GM12891 (cell line): ENCODE measurements around the gene PHF13.

Experiments used
- DNase-seq: peaks from one replicate; pipeline ENCODE4 v3.0.0; 2011; ENCODE audit warnings: low spot score; ENCODE audit not compliant: insufficient read length
- FAIRE-seq: peaks from 2 replicates; lab custom pipeline; 2011; peaks lifted over from hg19 to GRCh38; lab: Jason Lieb, UNC
- PAX5 ChIP-seq: IDR thresholded peaks from 2 replicates; pipeline ENCODE4 v1.6.1; 2011; ENCODE audit warnings: low read length, moderate library complexity, mild to moderate bottlenecking; ENCODE audit not compliant: insufficient read depth, severe bottlenecking
- POLR2A ChIP-seq: IDR thresholded peaks from 2 replicates; pipeline ENCODE4 v1.6.1; 2011; ENCODE audit warnings: low read depth, low read length, control low read depth
- POLR2AphosphoS5 ChIP-seq: IDR thresholded peaks from 2 replicates; pipeline ENCODE4 v1.6.1; 2011; ENCODE audit warnings: low read depth, low read length, control low read depth
- POU2F2 ChIP-seq: IDR thresholded peaks from 2 replicates; pipeline ENCODE4 v1.6.1; 2011; ENCODE audit warnings: low read depth, mild to moderate bottlenecking, control low read depth, low read length, moderate library complexity
- SPI1 ChIP-seq: IDR thresholded peaks from 2 replicates; pipeline ENCODE4 v1.6.1; 2011; ENCODE audit warnings: low read depth, low read length, control low read depth
- TAF1 ChIP-seq: IDR thresholded peaks from 2 replicates; pipeline ENCODE4 v1.6.1; 2011; ENCODE audit warnings: low read depth, low read length, control low read depth

PHF13 gene

DNA sequence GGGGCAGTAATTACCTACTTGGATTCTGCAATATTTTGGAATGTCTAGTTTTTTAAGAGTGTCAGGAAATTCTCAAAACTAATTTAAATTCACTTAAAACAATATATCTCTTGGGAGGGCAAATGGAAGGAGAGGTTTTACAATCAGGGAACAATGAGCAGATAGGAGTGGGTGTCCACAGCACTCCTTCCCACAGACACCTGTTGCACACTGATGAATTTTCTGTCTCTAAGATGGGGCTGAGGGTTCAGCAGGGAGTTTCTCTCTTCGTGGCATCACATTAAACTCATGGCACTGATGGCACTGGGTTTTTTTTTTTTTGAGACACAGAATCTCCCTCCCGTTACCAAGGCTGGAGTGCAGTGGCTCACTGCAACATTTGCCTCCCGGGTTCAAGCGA lies 5.5 kb downstream of the PHF13 start:
- no peak for FAIRE-seq
- no peak for DNase-seq
- TF ChIP-seq PAX5 (no peak), SPI1 (no peak), POLR2A (no peak), POU2F2 (no peak), TAF1 (no peak), POLR2AphosphoS5 (no peak)

DNA sequence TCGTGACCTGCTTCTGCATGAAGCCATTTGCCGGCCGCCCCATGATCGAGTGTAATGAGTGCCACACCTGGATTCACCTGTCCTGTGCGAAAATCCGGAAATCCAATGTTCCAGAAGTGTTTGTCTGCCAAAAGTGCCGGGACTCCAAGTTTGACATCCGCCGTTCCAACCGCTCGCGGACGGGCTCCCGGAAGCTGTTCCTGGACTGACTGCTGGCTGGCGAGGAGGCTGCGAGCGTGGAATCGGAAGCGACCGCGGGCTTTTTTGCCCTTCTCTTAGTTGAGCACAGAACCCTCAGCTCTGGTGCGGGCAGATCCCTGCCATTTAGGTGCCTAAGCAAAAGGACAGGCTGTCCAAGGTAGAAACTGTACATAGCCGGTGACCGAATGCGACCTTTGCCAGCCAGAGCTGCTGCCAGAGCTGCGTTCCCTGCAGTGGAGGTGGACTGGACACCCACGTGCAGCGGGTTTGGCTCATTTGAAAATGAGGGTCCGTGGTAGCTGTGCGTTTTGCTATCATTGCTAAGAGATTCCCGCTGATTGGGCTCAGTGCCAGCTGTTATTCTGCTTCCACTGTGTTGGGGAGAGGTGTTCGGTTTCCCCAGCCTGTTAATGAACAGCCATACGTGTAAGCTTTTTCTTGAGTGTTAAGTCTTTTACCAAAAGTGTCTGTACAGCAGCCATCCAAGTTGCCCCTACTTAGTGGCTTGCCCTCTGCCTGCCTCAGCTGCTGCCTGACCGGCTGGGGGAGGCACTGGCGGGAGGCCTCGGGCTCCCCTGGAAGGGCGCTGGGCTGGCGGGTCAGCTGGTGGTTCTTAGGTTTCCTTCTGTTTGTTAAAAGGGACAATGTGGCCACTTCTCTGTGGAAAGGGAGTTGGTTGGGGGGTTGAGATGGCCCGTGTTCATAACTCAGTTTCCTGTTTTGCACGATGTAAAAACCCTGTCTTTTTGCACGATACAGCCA lies 8.2 kb downstream of the PHF13 start:
- TF ChIP-seq POLR2AphosphoS5: no peak
- no peak for FAIRE-seq
- DNase-seq: no peak

DNA sequence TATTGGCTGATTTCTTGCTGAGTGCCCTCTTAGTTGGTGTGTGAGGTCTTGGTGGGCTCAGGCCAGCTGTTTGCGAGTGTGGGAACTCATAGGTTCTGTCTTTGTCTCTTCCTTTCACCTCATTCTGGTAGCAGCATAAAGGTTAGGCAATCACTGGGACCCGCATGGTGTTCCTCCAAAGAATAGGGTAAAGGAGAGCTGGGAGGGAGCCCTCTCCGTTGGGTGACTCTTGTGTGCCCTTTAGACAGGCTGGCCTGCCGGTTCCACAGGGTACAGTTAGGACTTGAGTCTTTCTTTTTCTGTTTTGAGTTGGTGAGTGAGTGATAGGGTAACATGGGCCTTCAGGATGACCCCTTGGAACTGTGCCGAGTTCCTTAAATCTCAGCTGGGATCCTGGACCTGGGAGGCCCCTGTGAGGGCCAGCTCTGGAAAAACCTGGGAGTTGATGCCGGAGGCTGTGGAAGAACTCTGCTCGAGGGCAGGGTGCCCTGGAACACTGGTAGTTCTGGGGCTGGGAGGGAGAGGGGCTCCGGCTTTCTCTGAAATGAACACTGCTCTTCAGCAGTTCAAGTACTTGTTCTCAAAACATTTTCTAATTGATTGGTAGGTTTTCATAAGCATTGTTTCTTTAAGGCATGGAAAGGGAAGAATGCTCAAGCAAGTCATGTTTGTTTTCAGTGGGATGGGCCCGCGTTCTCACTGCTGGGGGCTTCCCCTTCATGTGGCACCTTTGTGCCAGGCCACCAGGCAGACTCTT lies 9.0 kb downstream of the PHF13 start:
- TF ChIP-seq PAX5 (no peak), POLR2AphosphoS5 (no peak), TAF1 (no peak)
- FAIRE-seq: no peak
- DNase-seq: no peak

DNA sequence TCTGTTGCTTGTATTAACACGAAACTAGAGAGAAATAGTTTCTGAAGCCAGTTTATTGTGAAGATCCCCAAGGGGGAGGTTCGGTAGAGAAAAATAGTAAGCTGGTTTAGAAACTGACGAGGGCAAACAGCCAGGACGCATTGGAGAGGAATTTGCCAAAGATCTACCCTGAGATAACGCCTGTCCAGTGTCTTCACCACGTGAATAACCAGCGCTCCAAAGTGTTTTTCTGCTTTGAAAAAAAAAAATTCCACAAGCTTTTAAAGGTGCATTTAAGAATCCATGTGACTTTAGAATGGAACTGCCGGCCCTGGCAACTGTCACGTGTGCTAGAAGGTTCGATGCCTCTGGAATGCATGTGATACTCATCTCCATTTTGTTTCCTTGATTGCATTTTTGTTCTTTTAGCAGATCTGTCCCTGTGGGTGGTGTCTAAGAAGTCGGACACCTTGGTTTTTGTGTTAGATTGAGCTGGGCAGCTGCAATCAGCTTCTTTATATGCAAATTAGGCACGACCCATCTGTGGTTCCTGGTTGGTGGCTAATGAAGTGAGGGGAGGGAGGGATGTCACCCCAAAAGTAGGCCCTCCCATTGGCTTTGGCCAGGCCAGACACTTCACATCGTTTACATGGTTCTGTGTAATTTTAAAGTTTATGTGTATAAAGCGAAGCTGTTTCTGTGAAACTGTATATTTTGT lies 9.9 kb downstream of the PHF13 start:
- FAIRE-seq: no peak
- no peak for DNase-seq
- no peak for TF ChIP-seq SPI1
- no peak for TF ChIP-seq POLR2AphosphoS5
- no peak for TF ChIP-seq PAX5
- no peak for TF ChIP-seq TAF1
- TF ChIP-seq POU2F2: 0 out of 2 replicates have a peak, but pooled peaks have one; percentile 24
- no peak for TF ChIP-seq POLR2A

DNA sequence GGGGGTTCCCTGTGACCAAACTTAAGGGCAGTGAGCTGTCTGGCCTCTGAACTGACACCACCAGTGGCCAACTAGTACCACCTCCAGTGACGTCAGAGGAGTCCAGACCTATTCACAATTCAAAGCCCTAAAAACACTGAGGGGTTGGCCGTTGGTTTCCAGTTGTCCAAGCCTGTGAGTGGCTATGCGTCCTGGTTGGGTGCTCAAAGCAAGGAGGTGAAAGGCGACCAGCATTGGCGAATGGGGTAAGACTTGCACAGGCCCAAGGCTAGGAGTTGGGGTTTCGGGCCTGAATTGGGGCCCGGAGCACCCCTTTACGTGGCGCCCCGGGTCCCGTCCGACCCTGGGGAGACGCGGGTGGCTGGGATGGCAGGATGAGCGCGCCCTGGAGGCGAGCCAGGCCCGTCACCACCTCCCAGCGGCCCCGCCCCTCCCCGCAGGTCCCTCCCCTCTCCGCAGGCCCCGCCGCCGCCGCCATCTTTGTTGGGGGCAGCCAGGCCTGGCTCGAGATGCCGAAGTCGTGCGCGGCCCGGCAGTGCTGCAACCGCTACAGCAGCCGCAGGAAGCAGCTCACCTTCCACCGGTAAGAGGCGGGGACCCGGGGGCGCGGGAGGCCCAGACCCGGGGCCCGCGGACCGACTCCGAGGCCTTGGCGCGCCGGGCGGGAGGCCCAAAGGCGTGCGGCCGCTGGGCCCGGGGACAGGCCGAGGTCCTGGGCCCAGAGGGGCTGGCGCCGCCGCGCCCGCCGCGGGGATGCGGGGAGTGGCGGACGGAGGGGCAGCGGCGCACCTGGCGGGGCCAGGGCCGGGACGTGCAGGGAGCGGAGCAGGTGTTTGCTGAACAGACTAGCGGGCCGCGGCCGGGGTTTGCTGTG lies 11.4 kb downstream of the PHF13 start, which contains the start of gene THAP3:
Gene THAP3, plus strand, starts transcription at position 159 of the 874 bp plus-strand sequence. Its CDS starts 351 bp downstream, at position 510.
- FAIRE-seq (peak; percentile 98), DNase-seq (peak; percentile 98)
- TF ChIP-seq POLR2AphosphoS5: 0 out of 2 replicates have a peak, but pooled peaks have one; percentile 64
- TF ChIP-seq POU2F2: no peak

DNA sequence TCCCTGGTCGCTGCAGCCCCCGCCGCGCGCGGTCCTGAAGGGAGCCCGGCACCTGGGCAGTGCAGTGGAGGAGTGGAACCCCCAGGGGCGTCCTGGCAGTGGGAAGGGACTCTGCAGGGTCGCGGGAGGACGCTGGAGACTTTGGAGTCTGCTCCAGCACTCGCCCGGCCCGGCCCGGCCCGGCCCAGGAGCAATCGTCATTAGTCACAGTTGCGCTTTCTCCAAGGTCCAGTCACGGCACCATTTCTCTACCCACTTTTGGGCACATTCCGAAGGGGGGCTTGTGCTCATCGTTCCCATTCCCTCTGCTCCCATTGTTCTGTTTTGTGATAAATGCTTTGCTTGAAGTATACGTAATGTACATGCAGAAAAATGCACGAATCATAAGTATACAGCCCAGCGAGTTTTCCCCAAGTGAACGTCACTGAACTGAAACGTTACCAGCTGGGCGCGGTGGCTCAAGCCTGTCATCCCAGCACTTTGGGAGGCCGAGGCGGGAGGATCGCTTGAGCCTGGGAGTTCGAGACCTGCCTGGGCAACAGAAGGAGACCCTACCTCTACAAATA lies 12.1 kb downstream of the PHF13 start:
- DNase-seq (no peak), FAIRE-seq (peak; percentile 47)
- no peak for TF ChIP-seq POU2F2
- no peak for TF ChIP-seq POLR2AphosphoS5
- TF ChIP-seq TAF1: no peak

DNA sequence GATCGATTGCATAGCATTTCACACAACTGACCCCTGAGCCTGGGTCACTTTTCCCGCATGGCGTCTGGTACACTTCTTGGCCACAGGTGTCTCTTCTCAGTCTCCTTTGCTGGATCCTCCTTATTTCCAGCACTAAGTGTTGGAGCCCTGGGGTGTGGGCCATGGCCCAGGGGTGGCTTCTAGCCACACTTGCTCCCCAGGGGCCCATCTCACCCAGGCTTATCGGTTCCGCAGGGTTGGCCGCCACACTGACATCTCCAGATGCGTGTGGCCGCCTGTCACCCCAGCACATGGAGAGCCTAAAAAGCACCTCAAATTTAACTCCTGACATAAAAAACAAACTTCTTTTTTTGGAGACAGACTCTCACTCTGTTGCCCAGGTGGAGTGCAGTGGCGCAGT lies 13.5 kb downstream of the PHF13 start:
- DNase-seq (no peak), FAIRE-seq (no peak)
- no peak for TF ChIP-seq POU2F2
- no peak for TF ChIP-seq TAF1
- TF ChIP-seq POLR2AphosphoS5: no peak
- no peak for TF ChIP-seq SPI1
- no peak for TF ChIP-seq POLR2A
- no peak for TF ChIP-seq PAX5

DNA sequence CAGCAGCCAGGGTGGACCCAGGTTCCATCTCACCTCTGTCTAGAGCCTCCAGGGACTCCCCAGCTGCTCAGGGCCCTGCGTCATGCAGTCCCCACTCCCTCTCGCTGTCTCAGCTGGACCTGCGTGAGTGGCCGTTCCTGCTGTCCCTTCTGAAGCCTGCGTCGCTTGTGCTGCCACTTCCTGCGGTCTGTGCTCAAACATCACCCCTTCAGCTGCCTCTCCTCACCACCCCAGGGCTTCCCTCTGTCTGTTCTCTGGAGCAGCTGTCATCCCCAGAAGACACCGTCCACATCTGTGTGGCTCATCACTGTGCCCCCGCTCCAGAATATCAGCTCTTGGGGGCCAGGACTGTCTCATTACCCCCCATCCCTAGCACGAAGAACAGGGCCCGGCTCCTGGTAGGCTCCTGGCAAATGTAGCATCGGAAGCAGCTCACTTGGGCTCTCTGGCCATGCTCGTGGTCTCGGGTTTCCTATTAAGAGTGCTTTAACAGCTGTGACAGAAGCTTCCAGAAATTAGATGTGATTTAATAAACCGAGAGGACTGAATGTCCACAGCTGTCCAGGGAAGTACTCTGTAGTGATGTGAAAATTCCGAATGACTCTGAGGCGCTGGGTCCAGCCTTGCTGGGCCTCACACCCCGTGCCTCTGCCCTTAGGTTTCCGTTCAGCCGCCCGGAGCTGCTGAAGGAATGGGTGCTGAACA lies 14.5 kb downstream of the PHF13 start:
- FAIRE-seq (no peak), DNase-seq (no peak)
- TF ChIP-seq TAF1: no peak

DNA sequence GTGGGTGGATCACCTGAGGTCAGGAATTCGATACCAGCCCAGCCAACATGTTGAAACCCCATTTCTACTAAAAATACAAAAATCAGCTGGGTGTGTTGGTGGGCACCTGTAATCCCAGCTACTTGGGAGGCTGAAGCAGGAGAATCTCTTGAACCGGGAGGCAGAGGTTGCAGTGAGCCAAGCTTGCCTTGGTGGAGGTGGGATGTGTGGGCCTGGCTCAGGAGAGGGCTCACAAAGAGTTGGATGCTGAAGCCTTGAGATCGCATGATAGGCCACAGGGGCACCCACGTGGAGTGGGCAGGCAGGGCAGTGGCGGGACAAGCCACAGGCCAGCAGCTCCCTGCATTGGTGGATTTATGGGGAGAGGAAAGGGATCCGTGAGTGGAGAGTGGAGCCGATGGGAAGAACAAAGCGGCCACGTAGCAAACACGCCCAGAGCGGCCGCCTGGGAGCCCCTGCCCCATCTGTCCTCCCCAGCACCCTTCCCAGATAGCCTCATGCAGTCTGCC lies 15.5 kb downstream of the PHF13 start:
- TF ChIP-seq TAF1 (no peak), POU2F2 (no peak), POLR2A (no peak), POLR2AphosphoS5 (no peak), PAX5 (no peak), SPI1 (no peak)
- FAIRE-seq (no peak), DNase-seq (no peak)
